NCI-H2227 treated with DMSO at 0.1 percent for 48 hours (cell line): ENCODE data around the gene GSTP1.
"Not testable (repeated sequence)": the region's sequence is repeated elsewhere in the genome, so short reads cannot be mapped to it uniquely, and the experiment has no call there.

Experiments
- DNase-seq: peaks from one replicate; lab custom pipeline; 2025; lab: John Stamatoyannopoulos, UW

GSTP1 gene

DNA sequence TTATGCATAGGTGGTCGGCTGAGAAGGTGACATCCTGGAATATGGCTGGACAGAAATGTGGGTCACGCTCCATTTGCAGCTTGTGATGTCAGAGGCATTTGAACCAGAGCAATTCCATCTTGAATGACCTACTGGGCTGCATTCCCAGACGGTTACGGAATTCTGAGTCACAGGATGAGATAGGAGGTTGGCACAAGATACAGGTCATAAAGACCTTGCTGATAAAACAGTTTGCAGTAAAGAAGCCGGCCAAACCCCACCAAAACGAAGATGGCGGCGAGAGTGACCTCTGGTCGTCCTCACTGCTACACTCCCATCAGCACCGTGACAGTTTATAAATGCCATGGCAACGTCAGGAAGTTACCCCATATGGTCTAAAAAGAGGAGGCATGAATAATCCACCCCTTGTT, 19.9 kb upstream of the GSTP1 start:
- not testable (repeated sequence) for DNase-seq

DNA sequence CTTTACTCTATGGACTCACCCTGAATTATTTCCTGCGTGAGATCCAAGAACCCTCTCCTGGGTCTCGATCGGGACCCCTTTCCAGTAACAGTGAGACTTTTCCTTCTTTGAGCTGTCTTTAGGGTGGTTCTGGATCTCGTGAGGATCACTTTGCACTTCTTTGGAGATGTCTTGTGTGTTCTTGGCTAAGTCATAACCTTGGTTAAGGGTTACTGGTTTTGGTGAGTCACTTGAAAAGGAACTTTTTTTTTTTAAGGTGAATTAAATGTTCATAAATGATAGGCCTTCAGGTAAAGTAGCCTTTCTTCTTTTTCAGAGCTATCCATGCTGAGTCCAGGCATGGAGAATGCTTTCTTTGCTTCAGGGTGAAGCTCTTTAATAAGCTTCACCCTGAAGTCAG, 19.4 kb upstream of the GSTP1 start:
- DNase-seq: no peak

DNA sequence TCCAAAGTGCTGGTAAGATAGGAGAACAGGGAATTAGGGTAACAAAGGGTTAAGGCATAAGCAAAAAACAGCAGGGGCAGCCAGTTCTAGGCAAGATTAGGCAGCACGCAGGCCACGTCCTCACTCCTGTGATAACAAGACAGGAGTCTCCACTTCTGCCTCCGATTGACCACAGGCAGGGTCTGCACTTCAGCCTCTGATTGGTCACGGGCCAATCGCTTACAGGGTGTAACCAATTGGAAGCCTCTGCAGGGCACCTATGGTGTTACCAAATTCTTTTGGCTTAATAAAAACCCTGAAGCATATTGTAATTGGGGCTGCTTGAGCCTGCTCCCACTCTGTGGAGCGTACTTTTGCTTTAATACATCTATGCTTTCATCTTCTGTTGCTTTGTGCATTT, 12.2 kb upstream of the GSTP1 start:
- no peak for DNase-seq

DNA sequence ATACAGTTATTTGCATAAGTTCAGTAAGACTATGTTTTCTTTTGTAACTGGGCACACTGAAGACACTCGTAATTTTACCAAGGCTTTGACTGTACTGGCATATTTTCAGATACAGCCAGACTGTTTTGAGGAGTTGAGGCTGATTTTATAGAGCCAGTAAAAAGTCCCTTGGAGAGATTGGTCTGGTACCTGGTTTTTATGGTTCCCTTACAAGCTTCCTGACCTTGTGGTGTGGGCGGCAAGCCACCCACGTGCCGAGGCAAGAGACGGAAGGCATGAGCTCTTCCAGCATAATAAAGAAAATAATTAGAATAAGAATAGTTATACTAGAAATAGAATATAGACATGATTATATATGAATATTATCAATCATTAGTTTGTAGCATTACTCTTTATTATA, 11.3 kb upstream of the GSTP1 start:
- DNase-seq: no peak

DNA sequence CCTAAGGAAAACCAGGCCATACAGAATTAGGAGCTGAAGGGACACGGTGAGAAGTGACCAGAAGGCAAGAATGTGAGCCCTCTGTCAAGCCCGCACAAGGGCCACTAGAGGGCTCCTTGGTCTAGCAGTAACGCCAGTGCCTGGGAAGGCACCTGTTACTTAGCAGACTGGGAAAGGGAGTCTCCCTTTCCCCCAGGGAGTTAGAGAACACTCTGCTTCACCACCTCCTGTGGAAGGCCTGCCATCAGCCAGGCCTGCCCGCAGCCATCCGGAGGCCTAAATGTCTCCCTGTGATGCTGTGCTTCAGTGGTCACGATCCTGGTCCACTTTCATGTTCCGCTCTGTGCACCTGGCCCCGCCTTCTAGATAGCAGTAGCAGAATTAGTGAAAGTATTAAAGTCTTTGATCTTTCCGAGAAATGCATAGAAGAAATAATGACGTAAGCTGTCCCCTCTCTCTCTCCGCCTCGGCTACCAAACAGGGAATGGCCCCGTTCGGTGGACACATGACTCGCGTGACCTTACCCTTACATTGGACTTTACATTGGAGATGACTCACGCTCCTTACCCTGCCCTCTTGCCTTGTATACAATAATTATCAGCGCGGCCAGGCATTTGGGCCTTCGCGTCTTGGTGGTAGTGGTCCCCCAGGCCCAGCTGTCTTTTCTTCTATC, 10.7 kb upstream of the GSTP1 start:
- DNase-seq: peak; percentile 33

DNA sequence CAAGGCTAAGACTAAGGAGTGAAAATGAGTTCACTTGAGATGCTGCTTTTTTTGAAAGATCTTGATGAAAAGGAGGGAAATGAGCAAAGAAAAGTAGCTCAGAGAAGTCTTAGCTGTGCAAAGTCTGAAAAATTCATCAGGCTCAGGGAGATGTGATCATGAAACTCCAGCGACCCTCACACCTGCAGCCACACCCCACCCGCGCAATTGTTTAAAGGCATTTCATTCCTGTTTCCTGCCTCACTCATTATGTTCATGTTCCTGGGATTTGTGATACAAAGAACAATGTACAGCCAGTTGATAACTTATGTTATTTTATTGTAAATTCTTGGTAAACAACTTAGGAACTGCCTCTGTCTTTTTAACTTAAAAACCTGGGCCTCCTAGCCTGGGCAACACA, 8.7 kb upstream of the GSTP1 start:
- no peak for DNase-seq

DNA sequence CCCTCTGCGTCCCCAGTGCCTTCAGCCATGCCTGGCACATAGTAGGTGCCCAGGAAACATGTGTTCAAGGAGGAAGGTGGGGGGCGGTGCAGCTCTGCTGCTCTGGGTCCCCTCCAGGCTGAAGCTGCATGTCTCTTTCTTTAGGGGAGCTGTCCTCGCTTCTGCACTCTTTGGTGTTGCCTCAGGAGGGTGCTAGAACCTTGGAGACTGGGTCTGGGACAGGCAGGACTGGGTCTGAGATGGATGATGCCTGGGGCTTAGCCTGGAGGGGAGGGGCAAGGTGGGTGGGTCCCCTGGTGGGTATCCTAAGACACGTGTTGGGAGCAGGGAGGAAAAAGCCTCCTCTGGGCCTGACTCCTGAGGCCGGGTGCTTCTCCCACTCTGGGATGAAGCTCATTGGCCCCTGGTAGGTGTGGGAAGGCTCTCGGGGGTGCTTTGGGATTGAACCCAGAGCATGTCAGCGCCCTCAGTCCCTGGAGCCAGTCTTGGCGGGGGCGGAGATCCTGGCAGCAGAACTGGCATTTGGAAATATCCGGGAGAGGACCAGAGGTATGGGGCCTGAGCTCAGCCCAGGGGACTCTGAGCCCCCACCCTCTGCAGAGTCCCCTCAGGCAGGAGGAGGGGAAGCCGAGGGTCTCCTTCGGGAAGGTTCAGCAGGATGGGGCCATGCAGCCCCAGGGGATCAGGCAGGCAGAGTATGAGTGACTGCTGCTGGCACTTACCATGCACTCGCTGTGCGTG, 6.7 kb upstream of the GSTP1 start:
- no peak for DNase-seq

DNA sequence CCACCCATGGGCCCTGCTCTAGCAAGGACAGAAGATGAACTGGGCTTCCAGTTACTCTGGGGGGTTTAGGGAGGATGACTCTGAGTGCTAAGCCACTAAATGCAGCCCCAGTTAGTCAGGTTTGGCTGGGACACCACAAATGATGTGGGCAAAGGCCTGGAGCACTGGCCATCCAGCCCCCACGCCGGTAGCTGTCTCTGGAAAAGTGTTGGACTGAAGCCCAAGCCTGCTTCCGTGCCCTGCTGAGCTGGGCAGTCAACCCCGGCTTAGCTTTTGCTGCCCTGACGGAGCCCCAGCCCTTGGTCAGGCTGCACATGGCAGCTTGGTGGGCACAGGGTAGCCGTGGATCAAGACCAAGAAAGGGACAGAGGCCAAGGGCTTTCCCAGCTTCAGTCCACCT, 5.7 kb upstream of the GSTP1 start:
- no peak for DNase-seq

DNA sequence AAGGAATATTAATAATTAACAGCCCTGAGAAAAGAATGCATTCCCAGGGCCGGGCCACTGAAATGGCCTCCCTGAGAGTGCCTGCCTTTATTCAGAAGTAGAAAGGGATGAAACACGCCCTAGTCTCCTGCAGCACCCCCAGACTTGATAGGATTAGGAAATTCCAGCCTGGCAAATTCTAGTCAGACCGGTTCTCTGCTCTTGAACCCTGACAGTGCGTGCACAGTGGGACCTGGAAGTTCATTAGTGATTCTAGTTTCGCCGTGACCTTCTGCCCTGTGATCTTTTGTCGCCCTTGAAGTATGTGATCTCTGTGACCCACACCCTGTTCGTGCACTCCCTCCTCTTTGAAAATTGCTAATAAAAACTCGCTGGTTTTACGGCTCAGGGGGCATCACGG, 2.1 kb upstream of the GSTP1 start:
- no peak for DNase-seq

DNA sequence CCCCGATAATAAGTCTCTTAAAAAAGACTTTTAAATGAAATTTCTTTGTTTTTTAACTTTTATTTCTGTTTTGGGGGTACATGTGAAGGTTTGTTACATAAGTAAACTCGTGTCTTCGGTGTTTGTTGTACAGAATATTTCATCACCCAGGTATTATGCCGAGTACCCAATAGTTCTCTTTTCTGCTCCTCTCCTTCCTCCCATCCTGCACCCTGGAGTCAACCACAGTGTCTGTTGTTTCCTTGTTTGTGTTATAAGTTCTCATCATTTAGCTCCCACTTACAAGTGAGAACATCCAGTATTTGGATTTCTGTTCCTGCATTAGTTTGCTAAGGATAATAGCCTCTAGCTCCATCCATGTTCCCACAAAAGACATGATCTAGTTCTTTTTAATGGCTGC, 1.6 kb upstream of the GSTP1 start:
- DNase-seq: no peak

DNA sequence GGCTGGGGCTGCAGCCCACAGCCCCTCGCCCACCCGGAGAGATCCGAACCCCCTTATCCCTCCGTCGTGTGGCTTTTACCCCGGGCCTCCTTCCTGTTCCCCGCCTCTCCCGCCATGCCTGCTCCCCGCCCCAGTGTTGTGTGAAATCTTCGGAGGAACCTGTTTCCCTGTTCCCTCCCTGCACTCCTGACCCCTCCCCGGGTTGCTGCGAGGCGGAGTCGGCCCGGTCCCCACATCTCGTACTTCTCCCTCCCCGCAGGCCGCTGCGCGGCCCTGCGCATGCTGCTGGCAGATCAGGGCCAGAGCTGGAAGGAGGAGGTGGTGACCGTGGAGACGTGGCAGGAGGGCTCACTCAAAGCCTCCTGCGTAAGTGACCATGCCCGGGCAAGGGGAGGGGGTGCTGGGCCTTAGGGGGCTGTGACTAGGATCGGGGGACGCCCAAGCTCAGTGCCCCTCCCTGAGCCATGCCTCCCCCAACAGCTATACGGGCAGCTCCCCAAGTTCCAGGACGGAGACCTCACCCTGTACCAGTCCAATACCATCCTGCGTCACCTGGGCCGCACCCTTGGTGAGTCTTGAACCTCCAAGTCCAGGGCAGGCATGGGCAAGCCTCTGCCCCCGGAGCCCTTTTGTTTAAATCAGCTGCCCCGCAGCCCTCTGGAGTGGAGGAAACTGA, 731 bp downstream of the GSTP1 start:
- DNase-seq: peak; percentile 42

DNA sequence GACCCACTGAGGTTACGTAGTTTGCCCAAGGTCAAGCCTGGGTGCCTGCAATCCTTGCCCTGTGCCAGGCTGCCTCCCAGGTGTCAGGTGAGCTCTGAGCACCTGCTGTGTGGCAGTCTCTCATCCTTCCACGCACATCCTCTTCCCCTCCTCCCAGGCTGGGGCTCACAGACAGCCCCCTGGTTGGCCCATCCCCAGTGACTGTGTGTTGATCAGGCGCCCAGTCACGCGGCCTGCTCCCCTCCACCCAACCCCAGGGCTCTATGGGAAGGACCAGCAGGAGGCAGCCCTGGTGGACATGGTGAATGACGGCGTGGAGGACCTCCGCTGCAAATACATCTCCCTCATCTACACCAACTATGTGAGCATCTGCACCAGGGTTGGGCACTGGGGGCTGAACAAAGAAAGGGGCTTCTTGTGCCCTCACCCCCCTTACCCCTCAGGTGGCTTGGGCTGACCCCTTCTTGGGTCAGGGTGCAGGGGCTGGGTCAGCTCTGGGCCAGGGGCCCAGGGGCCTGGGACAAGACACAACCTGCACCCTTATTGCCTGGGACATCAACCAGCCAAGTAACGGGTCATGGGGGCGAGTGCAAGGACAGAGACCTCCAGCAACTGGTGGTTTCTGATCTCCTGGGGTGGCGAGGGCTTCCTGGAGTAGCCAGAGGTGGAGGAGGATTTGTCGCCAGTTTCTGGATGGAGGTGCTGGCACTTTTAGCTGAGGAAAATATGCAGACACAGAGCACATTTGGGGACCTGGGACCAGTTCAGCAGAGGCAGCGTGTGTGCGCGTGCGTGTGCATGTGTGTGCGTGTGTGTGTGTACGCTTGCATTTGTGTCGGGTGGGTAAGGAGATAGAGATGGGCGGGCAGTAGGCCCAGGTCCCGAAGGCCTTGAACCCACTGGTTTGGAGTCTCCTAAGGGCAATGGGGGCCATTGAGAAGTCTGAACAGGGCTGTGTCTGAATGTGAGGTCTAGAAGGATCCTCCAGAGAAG, 1.6 kb downstream of the GSTP1 start:
- DNase-seq: no peak

DNA sequence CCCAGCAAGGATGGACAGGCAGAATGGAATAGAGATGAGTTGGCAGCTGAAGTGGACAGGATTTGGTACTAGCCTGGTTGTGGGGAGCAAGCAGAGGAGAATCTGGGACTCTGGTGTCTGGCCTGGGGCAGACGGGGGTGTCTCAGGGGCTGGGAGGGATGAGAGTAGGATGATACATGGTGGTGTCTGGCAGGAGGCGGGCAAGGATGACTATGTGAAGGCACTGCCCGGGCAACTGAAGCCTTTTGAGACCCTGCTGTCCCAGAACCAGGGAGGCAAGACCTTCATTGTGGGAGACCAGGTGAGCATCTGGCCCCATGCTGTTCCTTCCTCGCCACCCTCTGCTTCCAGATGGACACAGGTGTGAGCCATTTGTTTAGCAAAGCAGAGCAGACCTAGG, 2.3 kb downstream of the GSTP1 start:
- no peak for DNase-seq

DNA sequence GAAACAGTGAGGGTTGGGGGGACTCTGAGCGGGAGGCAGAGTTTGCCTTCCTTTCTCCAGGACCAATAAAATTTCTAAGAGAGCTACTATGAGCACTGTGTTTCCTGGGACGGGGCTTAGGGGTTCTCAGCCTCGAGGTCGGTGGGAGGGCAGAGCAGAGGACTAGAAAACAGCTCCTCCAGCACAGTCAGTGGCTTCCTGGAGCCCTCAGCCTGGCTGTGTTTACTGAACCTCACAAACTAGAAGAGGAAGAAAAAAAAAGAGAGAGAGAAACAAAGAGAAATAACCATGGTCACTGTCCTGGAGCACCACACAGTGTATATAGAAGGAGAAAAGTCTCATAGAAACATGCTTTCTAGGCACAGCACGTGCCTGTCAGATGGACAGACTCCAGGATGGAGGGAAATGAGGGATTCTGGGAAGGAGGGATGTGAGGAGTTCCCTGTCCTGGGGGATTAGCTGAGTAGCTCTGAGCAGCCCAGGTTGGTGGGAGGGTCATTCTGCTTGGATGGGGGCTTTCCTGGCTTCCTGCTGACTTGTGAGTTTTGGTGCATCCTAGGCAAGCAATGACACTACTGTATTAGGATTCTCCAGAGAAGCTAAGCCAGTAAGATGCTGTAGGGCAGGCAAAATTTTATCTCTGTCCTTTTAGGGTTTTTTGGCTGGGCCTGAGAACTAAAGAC, 3.1 kb downstream of the GSTP1 start:
- DNase-seq: no peak

DNA sequence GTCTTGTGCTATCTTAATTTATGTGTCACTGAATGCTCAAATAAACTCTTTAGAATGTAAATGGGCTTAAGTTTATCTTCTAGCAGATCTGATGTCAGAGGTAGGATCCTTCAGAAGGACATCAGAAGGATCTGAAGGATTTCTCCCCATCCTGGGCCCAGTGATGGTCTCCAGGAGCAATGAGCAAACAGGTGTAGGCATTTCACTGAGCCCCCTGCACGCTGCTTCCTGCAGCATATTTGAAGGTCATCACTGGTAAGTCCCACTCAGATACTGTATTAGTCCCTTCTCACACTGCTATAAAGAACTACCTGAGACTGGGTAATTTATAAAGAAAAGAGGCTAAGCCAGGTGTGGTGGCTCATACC, 4.5 kb downstream of the GSTP1 start:
- DNase-seq: no peak

DNA sequence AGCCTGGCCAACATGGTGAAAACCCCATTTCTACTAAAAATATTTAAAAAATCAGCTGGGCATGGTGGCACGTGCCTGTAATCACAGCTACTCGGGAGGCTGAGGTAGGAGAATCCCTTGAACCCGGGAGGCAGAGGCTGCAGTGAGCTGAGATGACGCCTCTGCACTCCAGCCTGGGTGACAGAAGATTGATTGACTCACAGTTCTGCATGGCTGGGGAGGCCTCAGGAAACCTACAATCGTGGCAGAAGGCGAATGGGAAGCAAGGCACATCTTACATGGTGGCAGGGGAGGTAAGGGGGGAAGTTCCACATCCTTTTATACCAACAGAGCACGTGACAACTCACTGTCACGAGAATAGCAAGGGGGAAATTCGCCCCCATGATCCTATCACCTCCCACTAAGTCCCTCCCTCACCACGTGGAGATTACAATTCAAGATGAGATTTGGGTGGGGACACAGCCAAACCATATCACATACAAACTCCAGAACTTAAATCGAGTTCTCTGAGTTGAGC, 5.3 kb downstream of the GSTP1 start:
- not testable (repeated sequence) for DNase-seq

DNA sequence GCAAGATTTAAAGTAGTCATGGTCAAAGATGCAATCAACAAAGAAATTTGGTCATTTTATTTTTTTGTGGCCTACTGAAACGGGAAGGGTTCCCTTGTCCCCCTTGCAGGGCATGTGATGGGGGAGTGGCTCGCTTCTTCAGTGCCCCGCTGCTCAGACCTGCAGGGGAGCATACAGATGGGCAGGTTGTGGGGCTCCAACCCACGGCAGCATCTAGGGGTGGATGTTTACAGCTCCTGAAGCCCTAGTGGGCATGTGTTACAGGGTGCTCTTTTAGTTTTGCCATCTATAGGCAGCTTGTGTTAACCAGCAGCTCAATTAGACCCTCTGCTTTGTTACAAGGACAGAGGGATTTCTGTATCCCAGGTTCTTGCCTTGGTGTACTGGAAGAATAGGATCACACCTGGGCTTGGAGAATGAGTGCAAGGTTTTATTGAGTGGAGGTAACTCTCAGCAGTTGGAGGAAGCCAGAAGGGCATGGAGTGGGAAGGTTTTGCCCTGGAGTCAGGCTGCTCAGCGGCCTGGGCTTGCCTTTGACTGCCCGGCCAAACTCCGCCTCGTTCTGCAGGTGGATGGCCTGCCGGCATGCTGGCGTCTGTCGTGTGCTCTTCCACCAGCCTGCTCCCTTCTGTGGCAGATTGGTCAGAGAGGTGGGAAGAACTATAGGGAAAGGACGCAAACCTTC, 9.4 kb downstream of the GSTP1 start:
- no peak for DNase-seq

DNA sequence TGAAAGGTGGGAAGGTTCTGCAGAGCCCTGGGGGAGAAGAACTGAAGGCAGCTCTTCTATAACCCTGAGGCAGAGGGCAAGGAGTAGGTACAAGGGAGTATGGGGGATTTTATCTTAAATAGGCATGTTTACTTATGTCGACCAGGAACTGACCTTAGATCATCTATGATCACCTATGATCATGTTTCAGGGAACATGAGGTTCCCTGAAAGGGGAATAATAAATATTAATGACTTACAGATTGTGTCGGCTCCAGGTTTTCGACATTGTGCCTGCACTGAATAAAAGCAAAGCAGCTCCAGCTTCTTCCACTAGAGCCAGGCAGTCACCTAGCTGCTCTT, 9.9 kb downstream of the GSTP1 start:
- DNase-seq: no peak

DNA sequence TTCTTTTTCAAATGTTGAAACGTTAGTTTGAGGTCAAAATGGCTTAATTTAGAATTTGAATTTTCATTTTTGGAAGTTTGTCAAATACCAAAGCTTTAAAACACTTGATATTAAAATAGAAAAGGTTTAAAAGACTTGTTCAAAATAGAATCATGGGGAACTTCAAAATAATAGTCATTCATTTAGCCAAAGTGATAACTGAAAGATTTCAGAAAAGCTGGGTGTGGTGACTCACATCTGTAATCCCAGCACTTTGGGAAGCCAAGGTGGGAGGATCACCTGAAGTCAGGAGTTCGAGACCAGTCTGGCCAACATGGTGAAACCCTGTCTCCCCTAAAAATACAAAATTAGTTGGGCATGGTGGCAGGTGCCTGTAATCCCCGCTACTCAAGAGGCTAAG, 10.9 kb downstream of the GSTP1 start:
- DNase-seq: no peak

DNA sequence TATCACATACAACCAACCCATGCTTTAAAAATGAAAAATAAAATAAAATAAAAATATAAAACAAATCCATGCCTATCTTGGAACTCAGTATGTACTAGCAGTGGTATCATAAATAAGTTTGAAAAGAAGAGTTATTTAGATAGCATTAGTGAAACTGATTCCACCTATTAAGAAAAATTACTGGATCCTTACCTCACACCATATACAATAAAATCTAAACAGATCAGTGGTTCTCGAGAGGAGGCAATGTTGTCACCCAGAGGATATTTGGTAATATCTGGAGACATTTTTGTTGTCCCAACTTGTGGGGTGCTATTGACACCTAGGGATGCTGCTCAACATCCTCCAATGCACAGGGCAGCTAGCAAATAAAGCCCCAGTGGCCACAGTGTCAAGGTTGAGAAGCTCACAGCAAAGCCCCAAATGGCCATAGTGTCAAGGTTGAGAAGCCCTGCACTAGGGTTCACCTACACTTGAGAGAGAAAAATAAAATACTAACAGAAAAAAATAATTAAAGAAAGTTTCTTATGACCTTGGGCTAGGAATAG, 13.2 kb downstream of the GSTP1 start:
- no peak for DNase-seq

DNA sequence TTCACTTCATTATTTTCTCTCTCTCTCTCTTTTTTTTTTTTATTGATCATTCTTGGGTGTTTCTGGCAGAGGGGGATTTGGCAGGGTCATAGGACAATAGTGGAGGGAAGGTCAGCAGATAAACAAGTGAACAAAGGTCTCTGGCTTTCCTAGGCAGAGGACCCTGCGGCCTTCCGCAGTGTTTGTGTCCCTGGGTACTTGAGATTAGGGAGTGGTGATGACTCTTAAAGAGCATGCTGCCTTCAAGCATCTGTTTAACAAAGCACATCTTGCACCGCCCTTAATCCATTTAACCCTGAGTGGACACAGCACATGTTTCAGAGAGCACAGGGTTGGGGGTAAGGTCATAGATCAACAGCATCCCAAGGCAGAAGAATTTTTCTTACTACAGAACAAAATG, 13.8 kb downstream of the GSTP1 start:
- DNase-seq: not testable (repeated sequence)
